K562 (cell line): ENCODE measurements around the gene INPP1. TPM values are rescaled to one million over a fixed set of nuclear protein-coding genes. Genes with fewer than 3 reads are reported as not detected.

ENCODE experiments used
- ATAC-seq: fragments of 200-7000 bp; cut with Tn5 transposase; 3 replicates; pipeline ENCODE4 v1.9.1; 2020; ENCODE audit warnings: moderate library complexity
- BruUV-seq: library from RNA; stranded (reverse); fragments of 400-500 nt; replicated peaks from 2 replicates; lab custom pipeline; 2021; lab: Mats Ljungman, UMichigan
- CTCF ChIA-PET: fragments of 300-600 bp; formaldehyde crosslinking; extraction: SDS; loops from one replicate; lab custom pipeline; 2021; ENCODE audit warnings: low intra/inter-chr PET ratio; lab: Yijun Ruan, JAX
- POLR2A ChIA-PET: fragments of 300-600, 350-650 bp; sonication (Branson Sonifier 250); formaldehyde crosslinking; extraction: SDS; loops from one replicate; lab custom pipeline; 2021; ENCODE audit warnings: antibody characterized with exemption, inconsistent platforms; lab: Yijun Ruan, JAX
- DNase-seq, 4 experiments: peaks; one replicate each; pipeline versions ENCODE4 v3.0.0 to v3.0.0-alpha.2; 2011 to 2018; ENCODE audit warnings: low spot score in 3 of 4, mixed read lengths in 3 of 4; ENCODE audit errors: extremely low read depth in 1 of 4
- FAIRE-seq: peaks from 2 replicates; lab custom pipeline; 2011; peaks lifted over from hg19 to GRCh38; lab: Jason Lieb, UNC
- H2AFZ ChIP-seq: 2 replicates; pipeline ENCODE4 v1.6.0; 2011; ENCODE audit warnings: low read depth, low read length, control low read depth, inconsistent platforms
- H3K27ac ChIP-seq: fragments of 200-600 bp; 3 replicates; pipeline ENCODE4 v1.8.0; 2011; ENCODE audit warnings: low read depth, mild to moderate bottlenecking, control low read depth, inconsistent platforms, low read length, moderate library complexity, mixed read lengths; ENCODE audit errors: extremely low read depth
- H3K27me3 ChIP-seq, 2 experiments: fragments of 300-600 bp in 1 of 2; 2 replicates in 1 of 2; 3 replicates in 1 of 2; pipeline versions ENCODE4 v1.6.0 to v1.8.0; 2011; ENCODE audit warnings: inconsistent platforms in 2 of 2, low read length in 2 of 2, mild to moderate bottlenecking in 1 of 2, mixed read lengths in 1 of 2, moderate library complexity in 1 of 2; ENCODE audit not compliant: control insufficient read depth in 2 of 2, insufficient read depth in 2 of 2
- H3K36me3 ChIP-seq: fragments of 300-600 bp; 3 replicates; pipeline ENCODE4 v1.8.0; 2011; ENCODE audit warnings: mild to moderate bottlenecking, low read length, inconsistent platforms; ENCODE audit not compliant: control insufficient read depth, insufficient read depth
- H3K4me1 ChIP-seq, 2 experiments: fragments of 200-600 bp in 1 of 2; replicated peaks in 1 of 2; 2 replicates in 1 of 2; 3 replicates in 1 of 2; pipeline versions ENCODE4 v1.5.1 to v1.8.0; 2011; ENCODE audit warnings: inconsistent platforms in 2 of 2, low read length in 2 of 2, mild to moderate bottlenecking in 1 of 2, mixed read lengths in 1 of 2, moderate library complexity in 1 of 2; ENCODE audit not compliant: control insufficient read depth in 2 of 2, insufficient read depth in 2 of 2
- H3K4me2 ChIP-seq: 2 replicates; pipeline ENCODE4 v1.6.1; 2011; ENCODE audit warnings: low read length, control low read depth, inconsistent platforms, mixed read lengths; ENCODE audit not compliant: insufficient read depth
- H3K4me3 ChIP-seq: fragments of 200-600 bp; sonication (generic), shearing (Covaris generic); 2 replicates; pipeline ENCODE4 v1.5.1; 2016; ENCODE audit warnings: control low read depth, inconsistent platforms
- H3K79me2 ChIP-seq: fragments of 200-600 bp; 3 replicates; pipeline ENCODE4 v1.8.0; 2011; ENCODE audit warnings: low read length, inconsistent platforms; ENCODE audit not compliant: control insufficient read depth, insufficient read depth
- H3K9ac ChIP-seq, 2 experiments: 2 replicates each; pipeline versions ENCODE4 v1.6.0 to v1.6.1; 2011; ENCODE audit warnings: low read depth in 2 of 2, low read length in 2 of 2, control low read depth in 1 of 2, inconsistent platforms in 1 of 2, mild to moderate bottlenecking in 1 of 2, mixed read lengths in 1 of 2; ENCODE audit not compliant: insufficient read depth in 1 of 2
- H3K9me1 ChIP-seq: one replicate; pipeline ENCODE4 v1.6.0; 2011; ENCODE audit warnings: inconsistent platforms, mild to moderate bottlenecking, low read length, moderate library complexity; ENCODE audit not compliant: control insufficient read depth, insufficient read depth
- H3K9me3 ChIP-seq: replicated peaks from 2 replicates; pipeline ENCODE4 v1.5.1; 2011; ENCODE audit warnings: low read depth, low read length, inconsistent platforms; ENCODE audit not compliant: control insufficient read depth, insufficient read depth
- H4K20me1 ChIP-seq: replicated peaks from 2 replicates; pipeline ENCODE4 v1.6.1; 2011; ENCODE audit warnings: low read length, inconsistent platforms, mixed read lengths; ENCODE audit not compliant: control insufficient read depth, insufficient read depth
- ARID1B ChIP-seq: fragments of 450-650 bp; IDR thresholded peaks from 2 replicates; pipeline ENCODE4 v1.6.1; 2016; ENCODE audit warnings: antibody characterized with exemption, mild to moderate bottlenecking, inconsistent platforms
- CEBPB ChIP-seq: fragments of 450-650 bp; IDR thresholded peaks from 2 replicates; pipeline ENCODE4 v1.6.1; 2016; ENCODE audit warnings: missing genetic modification characterization, missing compliant biosample characterization
- DACH1 ChIP-seq: fragments of 450-650 bp; IDR thresholded peaks from 2 replicates; pipeline ENCODE4 v1.6.1; 2018; ENCODE audit not compliant: partially characterized antibody
- DPF2 ChIP-seq: fragments of 450-650 bp; IDR thresholded peaks from 2 replicates; pipeline ENCODE4 v1.6.1; 2016
- SIX5 ChIP-seq, 2 experiments: IDR thresholded peaks; 2 replicates each; pipeline ENCODE4 v1.6.1; 2011; ENCODE audit warnings: low read length in 2 of 2, borderline replicate concordance in 1 of 2, low read depth in 1 of 2, mild to moderate bottlenecking in 1 of 2, moderate library complexity in 1 of 2; ENCODE audit not compliant: insufficient read depth in 1 of 2
- SMARCC2 ChIP-seq: fragments of 450-650 bp; IDR thresholded peaks from 2 replicates; pipeline ENCODE4 v1.6.1; 2017; ENCODE audit warnings: antibody characterized with exemption, moderate library complexity, mild to moderate bottlenecking, low read depth
- ZBTB40 ChIP-seq, 2 experiments: fragments of 450-650 bp in 1 of 2; sonication (generic) in 1 of 2; formaldehyde crosslinking in 1 of 2; IDR thresholded peaks; 2 replicates each; pipeline versions ENCODE4 v1.7.1 to v1.9.0; 2016 to 2022; ENCODE audit warnings: inconsistent platforms in 1 of 2, mild to moderate bottlenecking in 1 of 2, missing genetic modification reagents in 1 of 2
- ZNF707 ChIP-seq: fragments of 250-450 bp; sonication (Bioruptor Pico); conservative IDR thresholded peaks from 2 replicates; pipeline ENCODE4 v1.8.0; 2022; ENCODE audit warnings: inconsistent platforms, mild to moderate bottlenecking, moderate library complexity
- in situ Hi-C: fragments of 300-500 bp; cut with MboI; formaldehyde crosslinking; loops from 4 replicates; pipeline ENCODE4 v1.15.0; 2018; ENCODE audit warnings: inconsistent platforms, mixed read lengths
- intact Hi-C: fragments of 100-400 bp; cut with micrococcal nuclease; formaldehyde crosslinking; loops from 2 replicates; pipeline ENCODE4 v1.14.2; 2022
- polyA plus RNA-seq, 8 experiments: library from polyadenylated mRNA; depleted of rRNA in 4 of 8; stranded (reverse) in 5 of 8; unstranded in 3 of 8; fragments of >200 nt; fragmentation: Nextera tagmentation in 2 of 8; fragmentation: Illumina TruSeq in 1 of 8; extraction: Ambion mirVana in 2 of 8; extraction: Trizol in 1 of 8; gene quantifications; 2 replicates each; pipeline versions ENCODE4 v1.2.1 to v1.2.3, GENCODE V29; 2011 to 2014; ENCODE audit warnings: inconsistent platforms in 1 of 8, missing spikeins in 1 of 8
- total RNA-seq, 7 experiments: library from RNA; depleted of rRNA in 6 of 7; stranded (reverse); fragments of >200 nt in 6 of 7; fragmentation: Illumina TruSeq in 2 of 7; extraction: Trizol in 2 of 7; gene quantifications; 2 replicates each; pipeline versions ENCODE4 v1.2.1 to v1.2.3, GENCODE V29; 2011 to 2021; ENCODE audit warnings: low replicate concordance in 1 of 7
- TF ChIP-seq, protein P1 (sequence below): fragments of 450-650 bp; formaldehyde crosslinking; conservative IDR thresholded peaks from 2 replicates; pipeline ENCODE4 v1.4.0; 2022; ENCODE audit warnings: mild to moderate bottlenecking, missing genetic modification characterization
- TF ChIP-seq, protein P2 (sequence below): sonication (generic); IDR thresholded peaks from 2 replicates; pipeline ENCODE4 v1.6.1; 2016

The INPP1 gene
- total and polyA plus RNA-seq, 9 of the 15 experiments (the other 6 are each of a cell fraction or from before 2014, with no cell fraction given): 3.7 to 11.8 (median 6.5) TPM

DNA sequence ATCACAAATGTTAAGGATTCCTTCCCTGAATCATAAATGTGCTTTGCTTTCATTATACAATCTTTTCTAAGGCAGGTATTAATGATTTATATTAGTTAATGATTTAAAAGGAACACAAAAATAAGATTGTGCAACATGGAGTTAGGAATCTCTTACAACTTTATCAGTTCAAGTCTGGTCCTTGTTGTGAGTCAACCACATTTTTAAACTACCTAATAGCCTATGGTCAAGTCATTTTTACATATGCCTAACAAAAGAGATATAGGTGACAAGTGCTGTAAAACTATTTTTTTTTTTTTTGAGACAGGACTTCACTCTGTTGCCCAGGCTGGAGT is 8.2 kb upstream of the INPP1 start:
- CTCF ChIA-PET: no interaction called here
- FAIRE-seq: no peak
- in situ Hi-C loops: no loop called here
- no peaks in the 10 kb centered on the region for H4K20me1 ChIP-seq
- POLR2A ChIA-PET: no interaction called here
- H3K9ac ChIP-seq: peak overlapping the region in 1 of 2 experiments; percentile 72; a peak in 2 of 4 replicates
- DNase-seq: no peak
- H3K4me3 ChIP-seq: peak overlapping the region; percentile 31; the same call in 1 of the 2 replicates
- intact Hi-C loops: loop anchor here (2.0 to 10.0 kb wide), 3 partner anchors 18 to 470 kb away; no protein-coding TSS in a partner anchor
- H3K27ac ChIP-seq: peak overlapping the region; percentile 82
- no peaks in the 10 kb centered on the region for H3K9me1 ChIP-seq
- H3K9me3 ChIP-seq: no peaks in the 10 kb centered on the region
- peak overlapping the region; percentile 76 for H3K4me2 ChIP-seq
- peak overlapping the region; percentile 87; the same call in 1 of the 2 replicates for H2AFZ ChIP-seq
- no peaks in the 10 kb centered on the region for H3K36me3 ChIP-seq
- peak; percentile 25; the same call in 1 of the 3 replicates for ATAC-seq
- BruUV-seq: no TSS peak
- peaks cover 5% of the 10 kb centered on the region; the same call in 2 of the 3 replicates for H3K79me2 ChIP-seq
- H3K4me1 ChIP-seq: peaks cover 5 to 14% of the 10 kb centered on the region in 2 experiments; a peak in 4 of 5 replicates
- H3K27me3 ChIP-seq: no peaks in the 10 kb centered on the region
- TF ChIP-seq ARID1B: peak; percentile 65; the same call in 1 of the 2 replicates
- peak; percentile 93 for TF ChIP-seq CEBPB (tag)
- no peak; the same call in 1 of the 2 replicates for TF ChIP-seq DPF2
- TF ChIP-seq DACH1: peak; percentile 17
- no peak for TF ChIP-seq ZNF707 (CRISPR knock-in tag)
- TF ChIP-seq SMARCC2: peak; percentile 30; the same call in 1 of the 2 replicates
- TF ChIP-seq, protein P1, sequence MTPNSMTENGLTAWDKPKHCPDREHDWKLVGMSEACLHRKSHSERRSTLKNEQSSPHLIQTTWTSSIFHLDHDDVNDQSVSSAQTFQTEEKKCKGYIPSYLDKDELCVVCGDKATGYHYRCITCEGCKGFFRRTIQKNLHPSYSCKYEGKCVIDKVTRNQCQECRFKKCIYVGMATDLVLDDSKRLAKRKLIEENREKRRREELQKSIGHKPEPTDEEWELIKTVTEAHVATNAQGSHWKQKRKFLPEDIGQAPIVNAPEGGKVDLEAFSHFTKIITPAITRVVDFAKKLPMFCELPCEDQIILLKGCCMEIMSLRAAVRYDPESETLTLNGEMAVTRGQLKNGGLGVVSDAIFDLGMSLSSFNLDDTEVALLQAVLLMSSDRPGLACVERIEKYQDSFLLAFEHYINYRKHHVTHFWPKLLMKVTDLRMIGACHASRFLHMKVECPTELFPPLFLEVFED (CRISPR knock-in tag): no peak
- TF ChIP-seq, protein P2, sequence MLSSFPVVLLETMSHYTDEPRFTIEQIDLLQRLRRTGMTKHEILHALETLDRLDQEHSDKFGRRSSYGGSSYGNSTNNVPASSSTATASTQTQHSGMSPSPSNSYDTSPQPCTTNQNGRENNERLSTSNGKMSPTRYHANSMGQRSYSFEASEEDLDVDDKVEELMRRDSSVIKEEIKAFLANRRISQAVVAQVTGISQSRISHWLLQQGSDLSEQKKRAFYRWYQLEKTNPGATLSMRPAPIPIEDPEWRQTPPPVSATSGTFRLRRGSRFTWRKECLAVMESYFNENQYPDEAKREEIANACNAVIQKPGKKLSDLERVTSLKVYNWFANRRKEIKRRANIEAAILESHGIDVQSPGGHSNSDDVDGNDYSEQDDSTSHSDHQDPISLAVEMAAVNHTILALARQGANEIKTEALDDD: peak; percentile 85
- no peak for TF ChIP-seq SIX5 (IDR thresholded peaks at IDR 0.05; ENCODE audit: borderline replicate concordance in 1 of 2, insufficient read depth in 1 of 2, low read depth in 1 of 2, low read length in 2 of 2)
- TF ChIP-seq ZBTB40 (IDR thresholded peaks at IDR 0.05): peak; percentile 76
- no peak for TF ChIP-seq ZBTB40 (CRISPR knock-in tag; IDR thresholded peaks at IDR 0.05)
